ENCODE measurements around the gene MAJIN. TPM values are rescaled to one million over a fixed set of nuclear protein-coding genes. Genes with fewer than 3 reads are reported as not detected.
"Not testable (repeated sequence)": the region's sequence is repeated elsewhere in the genome, so short reads cannot be mapped to it uniquely, and the experiment has no call there.

Gene MAJIN
- total RNA-seq, 3 donors from 2014 or later (not counting 1 experiment from before 2014, with no cell fraction given), result not detected

DNA sequence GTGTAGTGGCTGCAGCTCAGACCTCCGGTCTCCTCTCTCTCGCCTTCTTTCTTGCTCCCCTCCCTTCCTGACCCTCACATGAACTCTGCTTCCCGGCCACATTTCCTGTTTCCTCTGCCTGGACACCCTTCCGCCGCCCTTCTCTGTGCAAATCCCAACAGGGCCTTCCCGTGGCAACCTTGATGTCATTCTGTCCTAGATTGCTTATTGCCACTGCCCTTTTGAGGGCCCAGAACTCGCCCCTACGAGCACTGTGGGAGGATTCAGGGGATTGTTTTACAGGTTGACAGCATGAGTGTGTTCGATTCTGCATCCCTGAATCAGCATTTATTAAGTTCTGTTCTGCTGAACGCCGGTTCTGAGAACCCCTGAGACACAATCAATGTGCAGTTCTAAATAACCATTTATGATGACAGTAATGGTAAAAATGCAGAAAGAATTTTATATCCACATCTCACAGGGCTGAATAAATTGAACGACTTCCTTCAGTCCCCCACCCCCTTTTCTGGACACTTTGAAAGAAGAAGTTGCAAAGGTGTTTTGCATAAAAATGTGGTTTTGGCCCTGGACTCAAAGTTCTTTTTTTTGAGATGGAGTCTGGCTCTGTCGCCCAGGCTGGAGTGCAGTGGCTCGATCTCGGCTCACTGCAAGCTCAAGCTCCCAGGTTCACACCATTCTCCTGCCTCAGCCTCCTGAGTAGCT is 18.5 kb upstream of the MAJIN start:
- 20% methylated on average over 12 of the region's 15 CpGs for WGBS (ENCODE audit: insufficient coverage)
- peak overlapping the region in 1 of 2 donors; percentile 62 for H3K27ac Mint-ChIP-seq

DNA sequence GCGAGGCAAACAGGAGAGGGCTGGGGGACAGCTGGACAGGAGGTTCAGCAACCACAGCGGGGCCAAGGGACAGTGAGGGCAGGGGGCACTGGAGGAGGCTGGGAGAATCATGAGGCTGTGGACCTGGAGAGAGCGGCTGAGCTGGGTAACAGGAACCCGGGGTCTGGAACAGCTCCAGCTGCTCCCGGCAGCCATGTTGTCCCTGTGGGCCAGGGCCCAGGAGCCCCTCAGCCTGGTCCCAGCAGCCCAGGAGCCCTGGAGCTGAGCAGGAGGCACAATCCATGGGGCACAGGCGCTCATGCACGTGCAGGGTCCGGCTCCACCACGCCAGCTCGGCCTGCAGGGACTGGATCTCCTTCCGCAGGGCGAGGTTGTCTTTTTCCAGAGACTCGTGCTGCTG is 17.5 kb upstream of the MAJIN start:
- no peaks in the 10 kb centered on the region for H3K9me3 Mint-ChIP-seq
- no peaks in the 10 kb centered on the region for H3K36me3 Mint-ChIP-seq
- Histone ChIP-seq H3K36me3 (ENCODE audit: control insufficient read depth, insufficient read depth, low read length) (no peaks in the 10 kb centered on the region), H3K4me3 (ENCODE audit: low read length) (no peak overlapping the region), H3K27me3 (ENCODE audit: control insufficient read depth, insufficient read depth, low read length) (no peaks in the 10 kb centered on the region), H3K27ac (ENCODE audit: low read length) (no peak overlapping the region), H3K4me1 (ENCODE audit: control insufficient read depth, insufficient read depth, low read length) (peaks cover 21% of the 10 kb centered on the region), H3K9me3 (ENCODE audit: control insufficient read depth, insufficient read depth, low read length) (no peaks in the 10 kb centered on the region)
- H3K27ac Mint-ChIP-seq, result no peak overlapping the region
- intact Hi-C loops (cut with micrococcal nuclease), result no loop called here
- DNase-seq, result no peak
- no peak overlapping the region for H3K4me3 Mint-ChIP-seq
- TF ChIP-seq, protein P1, sequence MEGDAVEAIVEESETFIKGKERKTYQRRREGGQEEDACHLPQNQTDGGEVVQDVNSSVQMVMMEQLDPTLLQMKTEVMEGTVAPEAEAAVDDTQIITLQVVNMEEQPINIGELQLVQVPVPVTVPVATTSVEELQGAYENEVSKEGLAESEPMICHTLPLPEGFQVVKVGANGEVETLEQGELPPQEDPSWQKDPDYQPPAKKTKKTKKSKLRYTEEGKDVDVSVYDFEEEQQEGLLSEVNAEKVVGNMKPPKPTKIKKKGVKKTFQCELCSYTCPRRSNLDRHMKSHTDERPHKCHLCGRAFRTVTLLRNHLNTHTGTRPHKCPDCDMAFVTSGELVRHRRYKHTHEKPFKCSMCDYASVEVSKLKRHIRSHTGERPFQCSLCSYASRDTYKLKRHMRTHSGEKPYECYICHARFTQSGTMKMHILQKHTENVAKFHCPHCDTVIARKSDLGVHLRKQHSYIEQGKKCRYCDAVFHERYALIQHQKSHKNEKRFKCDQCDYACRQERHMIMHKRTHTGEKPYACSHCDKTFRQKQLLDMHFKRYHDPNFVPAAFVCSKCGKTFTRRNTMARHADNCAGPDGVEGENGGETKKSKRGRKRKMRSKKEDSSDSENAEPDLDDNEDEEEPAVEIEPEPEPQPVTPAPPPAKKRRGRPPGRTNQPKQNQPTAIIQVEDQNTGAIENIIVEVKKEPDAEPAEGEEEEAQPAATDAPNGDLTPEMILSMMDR (IDR thresholded peaks at IDR 0.05), result no peak
- H3K27me3 Mint-ChIP-seq (ENCODE audit: low read depth in 2 of 2), result peaks cover 0 to 3% of the 10 kb centered on the region in 2 donors
- no peak for ATAC-seq
- peaks cover 11 to 20% of the 10 kb centered on the region in 2 donors for H3K4me1 Mint-ChIP-seq
- WGBS (ENCODE audit: insufficient coverage), result 91% methylated on average over 13 of the region's 13 CpGs

More for the DNA sequence above, 18.5 kb upstream of the MAJIN start:
- H3K9me3 ChIP-seq (ENCODE audit: control insufficient read depth, insufficient read depth, low read length), result no peaks in the 10 kb centered on the region
- Mint-ChIP-seq H3K27me3 (ENCODE audit: low read depth in 2 of 2) (no peaks in the 10 kb centered on the region), H3K4me1 (peaks cover 11 to 20% of the 10 kb centered on the region in 2 donors), H3K4me3 (peak overlapping the region; percentile 38), H3K36me3 (no peaks in the 10 kb centered on the region), H3K9me3 (no peaks in the 10 kb centered on the region)
- TF ChIP-seq, protein P1 (IDR thresholded peaks at IDR 0.05), result no peak
- intact Hi-C loops (cut with micrococcal nuclease), result no loop called here
- ATAC-seq (no peak), DNase-seq (no peak)
- no peaks in the 10 kb centered on the region for H3K27me3 ChIP-seq (ENCODE audit: control insufficient read depth, insufficient read depth, low read length)
- peaks cover 21% of the 10 kb centered on the region for H3K4me1 ChIP-seq (ENCODE audit: control insufficient read depth, insufficient read depth, low read length)
- H3K36me3 ChIP-seq (ENCODE audit: control insufficient read depth, insufficient read depth, low read length), result no peaks in the 10 kb centered on the region
- H3K4me3 ChIP-seq (ENCODE audit: low read length), result no peak overlapping the region
- no peak overlapping the region for H3K27ac ChIP-seq (ENCODE audit: low read length)

DNA sequence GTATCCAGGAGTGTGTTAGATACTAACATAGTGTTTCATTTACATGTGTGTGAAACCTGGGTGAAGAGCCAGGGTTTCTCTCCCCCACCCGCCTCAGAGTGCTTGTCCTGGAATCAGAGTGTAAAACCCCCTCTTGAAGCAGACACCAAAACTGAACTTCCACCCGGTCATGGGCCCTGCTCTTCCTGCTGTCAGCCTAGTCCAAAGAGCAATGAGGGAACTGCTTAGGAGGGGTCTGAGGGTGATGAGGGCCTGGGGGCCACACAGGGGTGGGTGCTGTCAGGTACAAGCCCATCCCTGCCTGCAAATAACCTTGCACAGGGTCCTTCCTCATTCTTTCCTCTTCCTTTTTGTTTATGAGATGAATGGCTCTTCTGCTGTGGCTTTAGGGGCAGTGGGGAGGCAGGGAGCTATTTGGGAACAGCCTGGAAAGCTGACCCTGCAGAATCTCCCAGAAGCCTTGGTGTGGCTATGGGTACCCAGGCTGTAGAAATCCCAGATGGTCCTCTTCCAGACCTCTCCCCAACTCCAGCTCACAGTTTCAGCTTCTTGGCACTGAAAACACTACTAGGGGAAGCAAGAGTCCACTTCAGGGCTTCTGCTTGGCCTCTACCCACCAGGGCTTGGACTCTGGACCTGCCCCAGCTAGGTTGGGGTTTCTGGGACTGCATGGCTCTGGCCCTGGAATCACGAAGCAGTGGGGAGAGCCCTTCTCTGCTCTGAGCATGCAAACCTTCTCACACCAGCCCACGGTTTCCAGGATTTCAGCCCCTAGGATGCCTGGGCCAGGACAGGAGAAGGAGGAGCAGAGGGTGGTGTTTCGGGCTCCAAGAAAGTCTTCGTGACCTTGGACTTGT is 16.3 kb upstream of the MAJIN start:
- Mint-ChIP-seq H3K36me3 (no peaks in the 10 kb centered on the region), H3K27ac (no peak overlapping the region), H3K27me3 (ENCODE audit: low read depth in 2 of 2) (peaks cover 0 to 3% of the 10 kb centered on the region in 2 donors), H3K4me3 (no peak overlapping the region), H3K9me3 (no peaks in the 10 kb centered on the region), H3K4me1 (peaks cover 11 to 20% of the 10 kb centered on the region in 2 donors)
- Histone ChIP-seq H3K36me3 (ENCODE audit: control insufficient read depth, insufficient read depth, low read length) (no peaks in the 10 kb centered on the region), H3K27ac (ENCODE audit: low read length) (no peak overlapping the region), H3K4me3 (ENCODE audit: low read length) (no peak overlapping the region), H3K27me3 (ENCODE audit: control insufficient read depth, insufficient read depth, low read length) (no peaks in the 10 kb centered on the region), H3K9me3 (ENCODE audit: control insufficient read depth, insufficient read depth, low read length) (no peaks in the 10 kb centered on the region), H3K4me1 (ENCODE audit: control insufficient read depth, insufficient read depth, low read length) (peaks cover 21% of the 10 kb centered on the region)
- intact Hi-C loops (cut with micrococcal nuclease), result no loop called here
- 88% methylated on average over 6 of the region's 6 CpGs for WGBS (ENCODE audit: insufficient coverage)
- TF ChIP-seq, protein P1 (IDR thresholded peaks at IDR 0.05), result no peak
- ATAC-seq (no peak), DNase-seq (no peak)

DNA sequence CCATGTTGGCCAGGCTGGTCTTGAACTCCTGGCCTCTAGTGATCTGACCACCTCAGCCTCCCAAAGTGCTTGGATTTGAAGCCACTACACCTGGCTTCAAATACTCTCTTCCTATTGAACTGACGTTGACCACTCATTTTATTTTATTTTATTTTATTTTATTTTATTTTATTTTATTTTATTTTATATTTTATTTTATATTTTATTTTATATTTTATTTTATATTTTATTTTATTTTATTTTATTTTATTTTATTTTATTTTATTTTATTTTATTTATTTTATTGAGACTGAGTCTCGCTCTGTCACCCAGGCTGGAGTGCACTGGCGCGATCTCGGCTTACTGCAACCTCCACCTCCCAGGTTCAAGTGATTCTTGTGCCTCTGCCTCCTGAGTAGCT is 11.4 kb upstream of the MAJIN start:
- ATAC-seq; H3K36me3 Mint-ChIP-seq; H3K4me1 ChIP-seq (ENCODE audit: control insufficient read depth, insufficient read depth, low read length); H3K4me1 Mint-ChIP-seq; DNase-seq; H3K27me3 Mint-ChIP-seq (ENCODE audit: low read depth in 2 of 2); H3K9me3 ChIP-seq (ENCODE audit: control insufficient read depth, insufficient read depth, low read length); H3K27ac Mint-ChIP-seq; H3K4me3 ChIP-seq (ENCODE audit: low read length); H3K27me3 ChIP-seq (ENCODE audit: control insufficient read depth, insufficient read depth, low read length); H3K36me3 ChIP-seq (ENCODE audit: control insufficient read depth, insufficient read depth, low read length); H3K27ac ChIP-seq (ENCODE audit: low read length); H3K4me3 Mint-ChIP-seq; H3K9me3 Mint-ChIP-seq; intact Hi-C loops (cut with micrococcal nuclease): not testable (repeated sequence)
- 83% methylated on average over 3 of the region's 5 CpGs for WGBS (ENCODE audit: insufficient coverage)
